CD4-positive, alpha-beta T cell (primary cell): ENCODE data around the gene CTSD. TPM values are rescaled to one million over a fixed set of nuclear protein-coding genes. Genes with fewer than 3 reads are reported as not detected.

Experiments used
- ATAC-seq: fragments of 200-7000 bp; cut with Tn5 transposase; one replicate; pipeline ENCODE4 v1.10.0; 2022; ENCODE audit warnings: mild to moderate bottlenecking; ENCODE audit not compliant: poor library complexity
- CTCF ChIA-PET: fragments of 350-600 bp; sonication (Branson Sonifier 250); formaldehyde crosslinking; loops from one replicate; lab custom pipeline; 2021; ENCODE audit warnings: antibody characterized with exemption, inconsistent platforms; lab: Charles Lee
- POLR2A ChIA-PET: fragments of 350-600 bp; sonication (Branson Sonifier 250); formaldehyde crosslinking; loops from one replicate; lab custom pipeline; 2021; ENCODE audit warnings: antibody characterized with exemption, inconsistent platforms; lab: Charles Lee
- DNase-seq, 14 experiments: peaks; one replicate each; pipeline ENCODE4 v3.0.0-alpha.2; 2013 to 2020; ENCODE audit warnings: mixed read lengths in 2 of 14
- H3K27ac ChIP-seq, 2 donors: one replicate each; pipeline versions ENCODE4 v1.5.1 to v1.7.0; 2013; ENCODE audit warnings: low read length in 2 of 2, low read depth in 1 of 2, mild to moderate bottlenecking in 1 of 2
- H3K27me3 ChIP-seq, 2 experiments: 1 replicate in 1 of 2; 2 replicates in 1 of 2; pipeline versions ENCODE4 v1.6.1 to v1.7.0; 2013; ENCODE audit warnings: low read length in 2 of 2, control low read depth in 1 of 2, mild to moderate bottlenecking in 1 of 2, moderate library complexity in 1 of 2; ENCODE audit not compliant: insufficient read depth in 2 of 2, control insufficient read depth in 1 of 2
- H3K36me3 ChIP-seq: one replicate; pipeline ENCODE4 v1.6.1; 2013; ENCODE audit warnings: low read length, control low read depth; ENCODE audit not compliant: insufficient read depth
- H3K4me1 ChIP-seq: one replicate; pipeline ENCODE4 v1.6.1; 2013; ENCODE audit warnings: low read length, control low read depth; ENCODE audit not compliant: insufficient read depth
- H3K4me3 ChIP-seq: one replicate; pipeline ENCODE4 v1.5.1; 2013; ENCODE audit warnings: mild to moderate bottlenecking, low read length, moderate library complexity
- H3K9me3 ChIP-seq, 2 experiments: 1 replicate in 1 of 2; 2 replicates in 1 of 2; pipeline versions ENCODE4 v1.6.1 to v1.7.0; 2013; ENCODE audit warnings: low read length in 2 of 2, mild to moderate bottlenecking in 2 of 2, control low read depth in 1 of 2, moderate library complexity in 1 of 2; ENCODE audit not compliant: control insufficient read depth in 1 of 2, insufficient read depth in 1 of 2
- H3K27ac Mint-ChIP-seq: one replicate; pipeline ENCODE4 v1.8.0; 2020; ENCODE audit warnings: mixed read lengths
- H3K27me3 Mint-ChIP-seq: one replicate; pipeline ENCODE4 v1.8.0; 2021; ENCODE audit warnings: mixed read lengths
- H3K36me3 Mint-ChIP-seq: one replicate; pipeline ENCODE4 v1.8.0; 2021; ENCODE audit warnings: low read depth, mixed read lengths
- H3K4me1 Mint-ChIP-seq: one replicate; pipeline ENCODE4 v1.8.0; 2021; ENCODE audit warnings: low read depth, mixed read lengths
- H3K4me3 Mint-ChIP-seq: one replicate; pipeline ENCODE4 v1.8.0; 2020; ENCODE audit warnings: mild to moderate bottlenecking, mixed read lengths
- H3K9me3 Mint-ChIP-seq: one replicate; pipeline ENCODE4 v1.8.0; 2020; ENCODE audit warnings: mixed read lengths
- intact Hi-C, 2 experiments: fragments of 100-400 bp; cut with DNase I in 1 of 2; cut with micrococcal nuclease in 1 of 2; formaldehyde crosslinking; loops; one replicate each; pipeline versions ENCODE4 v1.15.1 to v1.9.0; 2023 to 2025; cut with DNase I, micrococcal nuclease
- total RNA-seq, 174 experiments: library from RNA in 2 of 174; stranded (reverse) in 2 of 174; gene quantifications; one replicate each; pipeline ENCODE4 v1.2.3 and lab custom pipeline; 2021 to 2026
- TF ChIP-seq, protein P1 (sequence below): fragments of 200-600 bp; IDR thresholded peaks from one replicate; pipeline ENCODE4 v1.8.0; 2022; ENCODE audit warnings: antibody characterized with exemption, mild to moderate bottlenecking

Gene CTSD
- total RNA-seq, 2 experiments from 2014 or later, result 63.3 to 71.3 TPM

GRCh38 chr11:1776944-1777715 lies 13.4 kb upstream of the CTSD start:
- TF ChIP-seq, protein P1, sequence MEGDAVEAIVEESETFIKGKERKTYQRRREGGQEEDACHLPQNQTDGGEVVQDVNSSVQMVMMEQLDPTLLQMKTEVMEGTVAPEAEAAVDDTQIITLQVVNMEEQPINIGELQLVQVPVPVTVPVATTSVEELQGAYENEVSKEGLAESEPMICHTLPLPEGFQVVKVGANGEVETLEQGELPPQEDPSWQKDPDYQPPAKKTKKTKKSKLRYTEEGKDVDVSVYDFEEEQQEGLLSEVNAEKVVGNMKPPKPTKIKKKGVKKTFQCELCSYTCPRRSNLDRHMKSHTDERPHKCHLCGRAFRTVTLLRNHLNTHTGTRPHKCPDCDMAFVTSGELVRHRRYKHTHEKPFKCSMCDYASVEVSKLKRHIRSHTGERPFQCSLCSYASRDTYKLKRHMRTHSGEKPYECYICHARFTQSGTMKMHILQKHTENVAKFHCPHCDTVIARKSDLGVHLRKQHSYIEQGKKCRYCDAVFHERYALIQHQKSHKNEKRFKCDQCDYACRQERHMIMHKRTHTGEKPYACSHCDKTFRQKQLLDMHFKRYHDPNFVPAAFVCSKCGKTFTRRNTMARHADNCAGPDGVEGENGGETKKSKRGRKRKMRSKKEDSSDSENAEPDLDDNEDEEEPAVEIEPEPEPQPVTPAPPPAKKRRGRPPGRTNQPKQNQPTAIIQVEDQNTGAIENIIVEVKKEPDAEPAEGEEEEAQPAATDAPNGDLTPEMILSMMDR, result no peak
- H3K36me3 ChIP-seq, result no peaks in the 10 kb centered on the region
- peaks cover 22% of the 10 kb centered on the region for H3K4me1 ChIP-seq
- Mint-ChIP-seq H3K27me3 (no peaks in the 10 kb centered on the region), H3K4me3 (no peak overlapping the region), H3K36me3 (no peaks in the 10 kb centered on the region), H3K9me3 (no peaks in the 10 kb centered on the region), H3K27ac (no peak overlapping the region), H3K4me1 (peaks cover 7% of the 10 kb centered on the region)
- H3K27ac ChIP-seq, result no peak overlapping the region
- peaks cover 0 to 2% of the 10 kb centered on the region in 2 experiments for H3K27me3 ChIP-seq
- ATAC-seq (no peak), DNase-seq (no peak)
- no peak overlapping the region for H3K4me3 ChIP-seq
- H3K9me3 ChIP-seq, result no peaks in the 10 kb centered on the region
- ChIA-PET POLR2A (no interaction called here), CTCF (no interaction called here)
- intact Hi-C loops, result loop anchor here in 1 of 2 experiments (5.0 kb wide), 1 partner anchor 40 kb away; no protein-coding TSS in a partner anchor

- ChIA-PET POLR2A (no interaction called here), CTCF (no interaction called here)
- Histone ChIP-seq H3K9me3 (no peaks in the 10 kb centered on the region), H3K4me1 (peaks cover 27% of the 10 kb centered on the region), H3K36me3 (no peaks in the 10 kb centered on the region), H3K27ac (no peak overlapping the region), H3K4me3 (no peak overlapping the region), H3K27me3 (peaks cover 0 to 2% of the 10 kb centered on the region in 2 experiments)
- peaks cover 11% of the 10 kb centered on the region for H3K4me1 Mint-ChIP-seq
- no peaks in the 10 kb centered on the region for H3K9me3 Mint-ChIP-seq
- intact Hi-C loops, result loop anchor here in 1 of 2 experiments (5.0 kb wide), 1 partner anchor 39 kb away; no protein-coding TSS in a partner anchor
- TF ChIP-seq, protein P1, result no peak
- ATAC-seq (no peak), DNase-seq (no peak)
- no peaks in the 10 kb centered on the region for H3K36me3 Mint-ChIP-seq
- no peaks in the 10 kb centered on the region for H3K27me3 Mint-ChIP-seq
- no peak overlapping the region for H3K4me3 Mint-ChIP-seq
- no peak overlapping the region for H3K27ac Mint-ChIP-seq
These were observed 12.7 kb upstream of the CTSD start for GRCh38 chr11:1776331-1776851.

- intact Hi-C loops, result loop anchor here in 1 of 2 experiments (5.0 kb wide), 1 partner anchor 38 kb away; no protein-coding TSS in a partner anchor
- no peaks in the 10 kb centered on the region for H3K36me3 Mint-ChIP-seq
- Histone ChIP-seq H3K27ac (no peak overlapping the region), H3K4me3 (no peak overlapping the region), H3K4me1 (peaks cover 22% of the 10 kb centered on the region), H3K9me3 (no peaks in the 10 kb centered on the region), H3K27me3 (peaks cover 0 to 2% of the 10 kb centered on the region in 2 experiments), H3K36me3 (no peaks in the 10 kb centered on the region)
- H3K27me3 Mint-ChIP-seq, result no peaks in the 10 kb centered on the region
- peaks cover 11% of the 10 kb centered on the region for H3K4me1 Mint-ChIP-seq
- H3K27ac Mint-ChIP-seq, result no peak overlapping the region
- no peaks in the 10 kb centered on the region for H3K9me3 Mint-ChIP-seq
- POLR2A ChIA-PET, result no interaction called here
- H3K4me3 Mint-ChIP-seq, result no peak overlapping the region
- ATAC-seq (no peak), DNase-seq (no peak)
- CTCF ChIA-PET, result no interaction called here
- TF ChIP-seq, protein P1, result no peak
These were observed 11.2 kb upstream of the CTSD start for GRCh38 chr11:1774886-1775285.
